ENCODE results near the gene RBM48. TPM values are rescaled to one million over a fixed set of nuclear protein-coding genes. Genes with fewer than 3 reads are reported as not detected.

The RBM48 gene
- total RNA-seq, 4 donors from 2014 or later, result 3.8 to 24.1 (median 16.6) TPM

GRCh38 chr7:92582948-92583347, 54.4 kb downstream of the RBM48 start:
- Histone ChIP-seq H3K9me3 (no peaks in the 10 kb centered on the region), H3K27me3 (no peaks in the 10 kb centered on the region), H3K4me3 (no peak overlapping the region), H3K36me3 (no peaks in the 10 kb centered on the region), H3K4me1 (no peaks in the 10 kb centered on the region), H3K27ac (no peak overlapping the region)
- no peak for DNase-seq
- intact Hi-C loops (cut with DNase I; ENCODE audit: low total_unique reads), result no loop called here
- no peak for TF ChIP-seq CTCF (IDR thresholded peaks at IDR 0.05)
- no peak for TF ChIP-seq POLR2A (IDR thresholded peaks at IDR 0.05)

- intact Hi-C loops (cut with DNase I; ENCODE audit: low total_unique reads), result no loop called here
- no peaks in the 10 kb centered on the region for H3K36me3 ChIP-seq
Observed at GRCh38 chr7:92584953-92585352, 56.4 kb downstream of the RBM48 start.

GRCh38 chr7:92586403-92586802, 57.8 kb downstream of the RBM48 start:
- no peak for TF ChIP-seq CTCF (IDR thresholded peaks at IDR 0.05)
- no peak for TF ChIP-seq POLR2A (IDR thresholded peaks at IDR 0.05)
- Histone ChIP-seq H3K4me3 (no peak overlapping the region), H3K27me3 (no peaks in the 10 kb centered on the region), H3K4me1 (peaks cover 4% of the 10 kb centered on the region in 2 donors), H3K27ac (no peak overlapping the region), H3K36me3 (no peaks in the 10 kb centered on the region), H3K9me3 (no peaks in the 10 kb centered on the region)
- intact Hi-C loops (cut with DNase I; ENCODE audit: low total_unique reads), result no loop called here
- no peak for DNase-seq

More at GRCh38 chr7:92584953-92585352, 56.4 kb downstream of the RBM48 start:
- Histone ChIP-seq H3K4me3 (no peak overlapping the region), H3K27me3 (no peaks in the 10 kb centered on the region), H3K4me1 (peaks cover 4% of the 10 kb centered on the region in 2 donors), H3K27ac (no peak overlapping the region), H3K9me3 (no peaks in the 10 kb centered on the region)
- TF ChIP-seq CTCF (IDR thresholded peaks at IDR 0.05), result no peak
- no peak for TF ChIP-seq POLR2A (IDR thresholded peaks at IDR 0.05)
- no peak for DNase-seq

GRCh38 chr7:92586841-92587240, 58.2 kb downstream of the RBM48 start:
- no peak overlapping the region for H3K27ac ChIP-seq
- H3K4me3 ChIP-seq, result no peak overlapping the region
- H3K27me3 ChIP-seq, result no peaks in the 10 kb centered on the region
- H3K9me3 ChIP-seq, result no peaks in the 10 kb centered on the region
- no peak for DNase-seq
- no peak for TF ChIP-seq POLR2A (IDR thresholded peaks at IDR 0.05)
- TF ChIP-seq CTCF (IDR thresholded peaks at IDR 0.05), result no peak
- H3K4me1 ChIP-seq, result peaks cover 4% of the 10 kb centered on the region in 2 donors
- no peaks in the 10 kb centered on the region for H3K36me3 ChIP-seq
- intact Hi-C loops (cut with DNase I; ENCODE audit: low total_unique reads), result no loop called here

Other genes starting within 250 kb of the RBM48 start
- 10 to 100 TPM; 41.2 to 62.2 (median 54.9) TPM for gene GATAD1, start 81.3 kb upstream of the RBM48 start, total RNA-seq
- gene ERVW-1, start 50.8 kb upstream of the RBM48 start, total RNA-seq, result not detected
- 10 to 100 TPM; 19.7 to 59.7 (median 36.8) TPM for gene PEX1, start 275 bp upstream of the RBM48 start, total RNA-seq
- gene FAM133B, start 61.6 kb downstream of the RBM48 start, total RNA-seq, result 10 to 100 TPM in 3 of 4 donors, 1 to 10 TPM in 1; 7.2 to 42.9 (median 34.3) TPM

Measured in uterus (tissue), 4 donors.